Activated CD4-positive, alpha-beta T cell treated with anti-CD3 and anti-CD28 coated beads, Interleukin-2, Interleukin-4, amounts not matched to agents 100 ng/mL and 50 ng/mL, durations not matched to agents 16 hours and 8 hours (primary cell): ENCODE measurements around the gene MAN1C1.

ENCODE experiments used
- DNase-seq: peaks from one replicate; pipeline ENCODE4 v3.0.0-alpha.2; 2020; ENCODE audit warnings: low spot score

MAN1C1 gene

DNA sequence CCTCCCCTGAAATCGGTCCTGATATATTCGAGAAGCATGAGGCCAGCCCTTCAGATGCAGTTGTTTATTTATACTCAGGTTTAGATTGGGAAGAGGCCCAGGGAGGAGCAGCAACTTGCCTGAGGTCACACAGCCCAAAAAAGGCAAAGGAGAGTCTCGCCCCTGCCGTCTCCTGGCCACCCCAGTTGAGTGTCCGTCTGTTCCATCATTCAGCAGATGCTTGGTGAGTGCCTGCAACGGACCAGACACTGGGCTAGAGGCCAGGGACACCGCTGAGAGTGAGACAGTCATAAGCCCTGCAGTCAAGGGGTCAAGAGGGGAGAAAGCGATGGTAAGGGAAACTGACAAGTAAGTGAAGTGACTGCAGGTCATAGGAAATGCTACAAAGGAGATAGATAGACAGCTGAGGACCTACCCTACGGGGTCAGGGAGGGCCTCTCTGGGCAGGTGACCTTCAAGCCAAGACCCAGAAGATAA lies 168.0 kb downstream of the MAN1C1 start:
- DNase-seq = no peak

DNA sequence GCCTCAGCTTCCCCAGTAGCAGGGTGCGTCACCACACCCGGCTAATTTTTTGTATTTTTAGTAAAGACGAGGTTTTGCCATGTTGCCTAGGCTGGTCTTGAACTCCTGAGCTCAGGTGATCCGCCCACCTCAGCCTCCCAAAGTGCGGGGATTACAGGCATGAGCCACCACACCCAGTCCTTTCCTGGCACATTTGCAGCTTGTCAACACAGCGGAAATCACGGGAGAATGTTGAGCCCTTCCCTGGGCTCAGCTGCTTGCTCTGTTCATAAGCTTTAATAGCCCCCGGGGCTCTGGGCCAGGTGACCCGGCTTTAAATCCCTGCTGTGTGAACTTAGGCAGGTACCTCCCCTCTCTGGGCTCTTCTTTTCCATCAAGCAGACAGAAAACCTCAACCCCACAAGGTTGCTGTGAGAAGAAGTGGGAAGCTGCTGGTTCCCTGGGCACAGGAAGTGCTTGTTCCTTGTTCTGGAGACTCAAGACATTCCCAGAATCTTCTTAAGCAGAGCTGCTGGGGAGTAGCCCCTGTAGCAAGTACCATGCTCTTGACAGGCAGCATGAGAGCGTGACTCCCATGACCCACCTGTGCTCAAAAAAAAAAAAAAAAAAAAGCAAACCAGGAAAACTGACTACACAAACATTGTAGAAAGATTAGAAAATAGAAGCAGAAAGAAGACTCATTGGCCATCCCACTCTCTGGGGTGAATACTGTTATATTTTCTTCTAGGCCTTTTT lies 168.9 kb downstream of the MAN1C1 start:
- DNase-seq = no peak

DNA sequence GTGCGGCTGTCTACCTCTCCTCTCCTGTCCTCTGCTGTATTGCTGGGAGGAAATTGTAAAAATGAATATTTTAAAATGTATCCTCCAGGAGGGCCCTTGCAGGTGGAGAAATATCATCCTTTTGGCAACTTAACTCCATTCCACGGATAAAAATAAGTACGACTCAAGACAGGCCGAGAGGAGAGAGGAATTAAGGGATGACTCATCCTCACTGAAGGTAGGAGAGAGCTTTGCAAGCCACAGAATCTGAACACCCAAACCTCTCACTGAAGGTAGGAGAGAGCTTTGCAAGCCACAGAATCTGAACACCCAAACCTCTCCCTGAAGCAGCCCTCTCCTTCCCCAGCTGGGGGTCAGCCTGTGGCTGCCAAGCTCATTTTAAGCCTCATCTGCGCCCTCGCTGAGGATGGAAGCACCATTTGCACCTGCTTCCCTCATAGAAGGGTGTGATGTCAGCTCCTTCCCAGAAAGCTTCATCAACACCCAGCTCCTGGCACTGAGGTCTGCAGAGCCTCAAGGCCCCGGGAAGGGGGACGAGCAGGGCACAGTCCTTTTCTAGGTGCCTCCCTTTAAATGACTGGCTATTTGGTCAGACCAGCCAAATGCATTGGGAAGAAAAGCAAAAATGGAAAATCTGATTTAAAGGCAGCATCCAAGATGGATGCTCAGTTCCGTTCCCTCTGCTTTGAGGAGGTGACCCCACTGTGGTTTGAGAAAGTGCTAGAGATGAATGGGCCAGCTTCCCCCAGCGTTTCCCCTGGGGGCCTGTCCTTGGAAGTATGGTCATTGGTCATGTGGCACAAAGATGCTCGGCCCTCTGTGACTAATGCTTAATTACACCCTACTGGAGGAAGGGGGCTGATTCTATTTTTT lies 170.5 kb downstream of the MAN1C1 start:
- DNase-seq = no peak

DNA sequence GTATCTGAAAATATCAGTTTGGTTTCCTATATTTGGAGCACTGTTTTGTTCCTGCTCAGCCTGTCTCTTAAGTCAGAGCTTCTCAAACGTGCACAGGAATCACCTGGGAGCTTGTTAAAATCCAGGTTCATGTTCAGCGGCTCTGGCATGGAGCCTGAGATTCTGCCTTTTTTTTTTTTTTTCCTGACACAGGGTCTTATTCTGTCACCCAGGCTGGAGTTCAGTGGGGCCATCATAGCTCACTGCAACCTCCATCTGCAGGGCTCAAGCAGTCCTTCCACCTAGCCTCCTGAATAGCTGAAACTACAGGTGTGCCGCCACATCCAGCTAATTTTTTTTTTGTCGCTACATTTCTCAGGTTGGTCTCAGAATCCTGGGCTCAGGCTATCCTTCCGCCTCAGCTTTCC lies 171.2 kb downstream of the MAN1C1 start:
- no peak for DNase-seq

DNA sequence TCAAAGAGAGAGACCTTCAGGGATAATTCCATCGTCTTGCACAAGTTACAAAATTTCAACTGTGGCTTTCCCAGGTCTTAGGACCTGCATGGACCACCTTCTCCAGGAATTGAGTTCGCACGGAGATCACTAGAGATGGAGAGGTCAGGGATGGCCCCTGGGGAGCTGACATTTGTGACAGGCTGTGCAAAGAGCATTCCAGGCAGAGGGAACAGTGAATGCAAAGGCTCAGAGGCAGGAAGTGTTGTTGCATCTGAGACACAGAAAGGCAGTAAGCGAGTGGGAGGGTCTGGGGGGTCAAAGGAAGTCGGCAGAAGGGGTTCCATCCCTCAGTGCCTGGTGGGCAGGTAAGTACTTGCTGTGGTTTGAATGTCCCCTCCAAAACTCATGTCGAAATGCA lies 173.9 kb downstream of the MAN1C1 start:
- no peak for DNase-seq

DNA sequence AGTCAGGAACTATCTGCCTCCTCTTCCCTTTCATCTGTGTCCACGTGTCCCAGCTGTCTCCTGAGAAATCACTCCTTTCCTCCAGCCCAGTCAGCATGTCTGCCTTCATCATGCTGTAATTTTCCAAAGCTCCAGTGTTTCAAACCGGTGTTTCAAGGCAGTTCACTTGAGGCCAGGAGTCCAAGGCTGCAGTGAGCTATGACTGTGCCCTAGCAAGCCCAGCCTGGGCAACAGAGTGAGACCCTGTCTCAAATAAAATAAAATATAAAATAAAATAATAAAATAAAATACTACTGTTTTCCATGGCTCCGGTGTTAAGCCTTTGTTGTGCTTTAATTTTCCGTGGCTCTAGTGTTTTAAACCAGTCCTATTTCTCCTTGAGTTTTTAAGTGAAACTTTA lies 175.5 kb downstream of the MAN1C1 start:
- no peak for DNase-seq

DNA sequence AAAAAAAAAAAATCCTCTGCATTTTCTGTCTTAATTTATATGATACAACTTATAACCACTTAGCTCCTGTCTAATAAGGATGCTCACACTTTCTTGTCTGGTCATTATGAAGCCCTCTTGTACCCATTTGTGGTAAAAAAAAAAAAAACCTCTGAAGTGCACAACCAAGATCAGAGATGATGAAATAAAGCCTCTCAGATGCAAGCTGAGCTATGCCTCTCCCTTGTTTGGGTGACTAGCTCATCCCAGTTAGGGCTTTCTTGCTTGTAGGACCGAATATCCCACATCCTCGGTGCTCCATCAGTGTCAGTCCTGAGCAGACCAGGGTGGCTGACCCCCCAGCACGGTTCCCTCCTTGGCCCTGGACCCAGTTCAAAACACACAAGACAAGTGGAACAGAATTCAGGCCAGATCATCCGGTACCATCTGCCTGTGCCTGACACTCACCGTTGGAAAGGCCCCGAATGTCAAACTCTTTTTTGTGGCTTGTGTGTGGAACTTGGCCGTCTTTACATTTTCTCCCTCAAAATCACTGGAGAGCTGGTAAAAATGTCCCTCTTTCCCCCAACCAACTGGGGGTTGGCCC lies 177.1 kb downstream of the MAN1C1 start:
- DNase-seq = no peak

DNA sequence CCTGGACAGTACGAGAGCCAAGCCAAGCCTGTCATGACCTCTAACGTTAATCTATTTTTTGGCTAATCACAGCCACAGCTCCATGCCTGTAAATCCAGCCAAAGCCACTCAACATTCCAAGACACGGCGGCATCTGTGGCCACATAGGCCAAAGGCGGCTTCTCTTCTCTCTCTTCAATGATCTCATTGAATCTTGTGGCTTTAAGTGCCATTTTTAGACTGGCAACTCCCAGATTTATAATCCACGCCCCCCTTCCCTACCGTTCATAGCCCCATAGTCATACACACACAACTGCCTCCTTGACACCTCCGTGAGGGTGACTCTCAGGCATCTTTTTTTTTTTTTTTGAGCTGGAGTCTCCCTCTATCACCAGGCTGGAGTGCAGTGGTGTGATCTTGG lies 177.7 kb downstream of the MAN1C1 start:
- no peak for DNase-seq

DNA sequence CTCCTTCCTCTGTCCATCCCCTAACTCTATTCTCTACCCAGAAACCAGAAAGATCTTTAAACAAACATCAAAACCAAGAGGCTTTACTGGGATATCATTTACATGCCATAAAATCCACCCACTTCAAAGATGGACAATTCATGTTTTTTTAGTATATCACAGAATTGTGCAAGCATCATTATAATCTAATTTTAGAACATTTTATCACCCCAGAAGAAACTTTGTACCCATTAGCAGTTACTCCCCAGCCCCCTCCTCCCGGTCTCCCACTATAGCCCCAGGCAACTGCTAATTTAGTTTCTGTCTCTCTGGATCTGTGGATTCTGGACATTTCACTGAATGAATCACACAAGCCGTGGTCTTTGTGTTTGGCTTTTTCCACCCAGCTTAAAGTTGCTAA lies 178.6 kb downstream of the MAN1C1 start:
- no peak for DNase-seq

DNA sequence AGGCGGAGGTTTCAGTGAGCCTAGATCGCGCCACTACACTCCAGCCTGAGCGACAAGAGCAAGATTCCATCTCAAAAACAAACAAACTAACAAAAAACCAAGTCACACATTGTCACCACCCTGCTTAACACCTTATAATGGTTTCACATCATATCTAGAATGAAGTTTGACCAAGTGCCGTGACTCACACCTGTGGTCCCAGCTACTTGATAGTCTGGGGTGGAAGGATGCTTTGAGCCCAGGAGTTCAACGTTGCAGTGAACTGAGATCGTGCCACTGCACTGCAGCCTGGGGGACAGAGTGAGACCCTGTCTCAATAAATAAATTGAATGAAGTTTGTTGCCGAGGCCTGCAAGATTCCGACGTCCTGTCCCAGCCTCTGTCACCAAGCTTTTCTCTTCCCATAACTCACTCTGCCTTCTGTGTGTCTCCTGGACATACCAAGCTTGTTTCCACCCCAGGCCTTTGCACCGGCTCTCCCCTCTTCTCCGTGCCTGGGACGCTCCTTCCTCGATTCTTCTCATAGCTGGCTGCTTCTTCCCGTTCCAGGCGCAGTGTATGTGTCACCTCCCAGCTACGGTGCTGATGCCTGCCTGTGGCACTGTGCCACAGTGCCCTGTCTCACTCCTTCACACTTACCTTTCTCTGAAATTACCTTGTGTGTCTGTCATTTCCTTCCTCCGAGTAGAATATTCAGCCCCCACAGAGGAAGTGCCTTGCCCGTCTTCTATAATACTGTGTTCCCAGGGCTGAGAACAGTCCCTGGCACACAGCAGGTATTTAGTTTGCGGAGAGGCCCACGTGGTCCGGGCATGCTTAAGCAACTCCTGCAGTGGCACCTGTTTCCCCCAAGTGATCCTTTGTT lies 179.6 kb downstream of the MAN1C1 start:
- DNase-seq = no peak

DNA sequence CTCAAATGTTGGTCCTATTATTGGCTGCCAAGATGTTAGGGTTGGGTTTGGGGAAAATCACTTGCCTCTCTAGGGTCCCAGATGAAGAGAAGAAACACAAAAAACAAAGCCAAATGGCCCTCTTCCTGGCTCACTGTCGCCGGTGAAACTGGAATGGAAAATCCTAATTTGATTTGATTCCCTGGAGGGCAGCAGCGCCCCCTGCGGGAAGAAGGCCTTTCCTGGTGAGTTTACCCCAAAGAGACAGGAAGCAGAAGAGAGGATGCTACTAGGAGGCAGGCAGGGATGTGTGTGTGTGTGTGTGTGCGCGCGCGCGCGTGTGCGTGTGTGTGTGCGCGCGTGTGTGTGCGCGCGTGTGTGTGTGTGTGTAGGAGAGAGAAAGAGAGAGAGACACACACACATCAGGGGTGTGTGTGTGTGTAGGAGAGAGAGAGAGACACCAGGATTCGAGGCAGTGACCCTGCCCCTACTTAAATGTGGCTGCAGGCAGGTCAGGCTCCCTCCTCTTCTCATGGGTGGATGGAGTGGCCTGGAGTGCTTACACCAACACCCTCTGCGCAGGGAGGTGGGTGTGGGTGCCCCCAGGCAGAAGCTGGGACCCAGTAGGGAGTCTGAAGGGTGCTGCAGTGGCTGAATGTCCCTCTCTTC lies 180.3 kb downstream of the MAN1C1 start:
- DNase-seq = peak; percentile 69

DNA sequence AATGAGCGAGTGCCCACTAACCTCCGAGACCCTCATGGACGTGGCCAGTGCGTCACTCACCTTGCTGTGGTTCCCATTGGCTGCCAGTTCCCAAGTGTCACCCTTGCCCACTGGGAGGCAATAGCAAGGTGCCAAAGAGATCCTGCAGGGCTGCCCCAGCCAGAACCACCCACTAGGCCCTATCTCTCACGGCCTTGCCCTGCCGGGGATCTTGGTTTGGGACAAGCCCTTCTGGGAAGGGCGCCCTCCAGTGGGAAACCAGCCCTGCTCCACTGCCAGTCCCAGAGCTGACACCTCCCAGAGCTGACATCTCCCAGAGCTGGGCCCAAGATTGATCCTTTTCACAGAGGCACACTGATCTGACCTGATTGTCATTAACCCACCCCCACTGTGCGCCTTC lies 181.3 kb downstream of the MAN1C1 start:
- no peak for DNase-seq

DNA sequence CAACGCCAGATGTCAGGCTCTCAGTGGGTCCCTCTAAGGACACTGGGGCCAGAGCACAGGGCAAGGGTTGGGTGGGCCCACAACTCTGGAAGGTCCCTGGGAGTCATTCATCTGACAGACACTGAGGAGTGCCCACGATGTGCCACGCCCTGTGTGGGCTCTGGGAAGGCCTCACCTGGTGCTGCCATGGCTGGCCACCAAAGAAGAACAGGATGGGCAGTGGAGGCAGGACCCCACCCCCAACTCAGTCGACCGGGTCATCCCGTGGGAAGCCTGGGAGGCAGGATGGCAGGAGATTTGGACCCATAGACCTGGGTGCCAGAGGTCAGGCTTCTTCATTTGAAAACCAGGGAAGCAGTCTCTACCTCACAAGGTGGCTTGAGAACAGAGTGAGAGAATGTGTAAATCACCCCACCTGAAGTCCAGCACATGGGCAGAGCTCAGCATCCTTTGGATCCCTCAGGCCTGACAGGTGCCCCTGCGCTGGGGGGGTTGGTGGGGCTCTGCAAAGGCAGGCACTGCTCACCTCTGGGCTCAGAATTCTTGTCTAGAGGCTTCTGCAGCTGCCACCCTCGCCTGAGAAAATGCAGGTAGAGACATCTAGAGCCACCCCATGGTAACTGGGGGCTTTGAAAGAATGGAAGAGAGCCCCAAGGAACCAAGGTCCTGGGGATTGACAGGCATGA lies 182.2 kb downstream of the MAN1C1 start:
- no peak for DNase-seq

DNA sequence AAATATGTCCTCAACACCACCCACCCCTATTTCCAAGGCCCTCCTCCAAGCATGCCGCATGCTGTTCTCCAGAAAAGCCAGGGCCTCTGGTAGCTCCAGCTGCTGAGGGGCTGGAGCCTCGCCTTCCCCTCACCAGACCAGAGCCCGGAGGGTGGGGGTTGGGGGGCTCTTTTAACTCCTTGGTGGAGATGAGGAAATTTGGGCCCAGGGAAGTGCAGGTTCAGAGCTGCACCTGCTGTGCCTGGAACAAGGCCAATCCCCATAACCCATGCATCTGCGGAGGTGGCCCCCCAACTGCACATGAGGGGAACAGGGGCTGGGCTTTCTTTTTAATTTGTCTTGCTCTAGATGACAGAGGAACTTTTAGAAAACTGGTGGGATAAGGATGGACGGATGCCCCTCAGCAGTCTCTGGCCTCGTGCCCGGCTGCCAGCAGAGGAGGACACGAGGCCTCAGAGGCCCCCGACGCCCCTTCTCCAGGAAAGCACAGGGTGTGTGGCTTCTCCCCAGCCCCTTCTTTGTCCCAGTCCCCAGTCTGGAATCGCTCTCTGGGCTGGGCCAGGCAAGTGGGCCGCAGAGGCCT lies 182.9 kb downstream of the MAN1C1 start:
- no peak for DNase-seq

DNA sequence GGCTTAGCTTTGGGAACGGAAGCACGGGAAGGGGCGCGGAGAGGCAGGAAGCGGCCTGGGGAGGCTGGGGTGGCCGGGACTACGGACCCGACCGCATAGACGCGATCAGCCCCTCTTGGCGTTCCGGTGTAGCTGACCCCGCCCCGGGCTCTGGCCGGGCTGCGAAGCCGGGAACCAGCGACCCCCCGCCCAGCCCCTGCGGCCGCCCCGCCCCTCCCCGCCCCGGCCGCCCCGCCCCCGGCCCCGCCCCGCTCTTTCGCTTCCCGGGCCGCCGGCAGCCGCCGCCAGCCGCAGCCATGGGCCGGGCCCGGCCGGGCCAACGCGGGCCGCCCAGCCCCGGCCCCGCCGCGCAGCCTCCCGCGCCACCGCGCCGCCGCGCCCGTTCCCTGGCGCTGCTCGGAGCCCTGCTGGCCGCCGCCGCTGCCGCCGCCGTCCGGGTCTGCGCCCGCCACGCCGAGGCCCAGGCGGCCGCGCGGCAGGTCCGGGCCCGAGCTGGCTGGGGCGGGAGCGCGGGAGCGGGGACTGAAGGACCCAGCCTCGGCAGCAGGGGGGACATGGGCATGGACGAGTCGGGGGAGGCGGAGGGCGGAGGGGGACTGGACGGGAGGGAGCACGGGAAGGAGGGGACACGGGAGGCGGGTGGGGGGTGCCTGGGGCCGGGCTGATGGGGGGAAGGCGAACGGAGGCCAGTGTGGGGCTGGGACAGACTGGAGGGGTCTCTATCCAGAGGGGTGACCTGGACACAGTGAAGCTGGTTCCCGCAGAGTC lies 183.5 kb downstream of the MAN1C1 start, which contains the start of gene SELENON:
Gene SELENON (plus strand): TSS at position 259 of the 768 bp plus-strand sequence. CDS start 38 bp downstream, at position 297.
- DNase-seq = no peak

DNA sequence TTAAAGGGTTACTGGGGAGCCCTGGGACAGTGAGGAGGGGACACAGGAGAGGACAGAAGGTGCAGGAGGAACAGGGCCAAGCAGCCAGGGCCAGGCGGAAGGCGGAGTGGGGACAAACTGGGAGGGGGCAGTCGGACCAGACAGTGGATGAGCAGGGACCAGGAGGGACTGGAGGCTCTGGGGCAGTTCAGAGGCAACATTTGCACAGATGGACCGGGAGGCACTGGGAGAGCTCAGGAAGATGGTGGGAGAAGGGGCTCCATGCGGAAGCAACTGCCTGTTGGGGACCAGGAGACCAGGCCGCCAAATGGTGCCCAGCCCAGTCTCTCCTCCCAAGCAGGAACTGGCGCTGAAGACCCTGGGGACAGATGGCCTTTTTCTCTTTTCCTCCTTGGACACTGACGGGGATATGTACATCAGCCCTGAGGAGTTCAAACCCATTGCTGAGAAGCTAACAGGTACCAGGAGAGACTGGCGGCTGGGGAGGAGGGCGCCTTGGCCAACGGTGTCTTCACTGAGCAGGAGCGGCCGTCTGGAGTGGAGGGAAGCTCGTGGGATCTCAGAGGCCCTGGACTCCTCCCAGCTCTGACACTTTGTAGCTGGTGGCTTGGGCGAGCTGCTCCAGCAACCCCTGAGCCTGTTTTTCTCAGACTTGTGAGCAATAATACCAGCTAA lies 184.2 kb downstream of the MAN1C1 start:
- no peak for DNase-seq

DNA sequence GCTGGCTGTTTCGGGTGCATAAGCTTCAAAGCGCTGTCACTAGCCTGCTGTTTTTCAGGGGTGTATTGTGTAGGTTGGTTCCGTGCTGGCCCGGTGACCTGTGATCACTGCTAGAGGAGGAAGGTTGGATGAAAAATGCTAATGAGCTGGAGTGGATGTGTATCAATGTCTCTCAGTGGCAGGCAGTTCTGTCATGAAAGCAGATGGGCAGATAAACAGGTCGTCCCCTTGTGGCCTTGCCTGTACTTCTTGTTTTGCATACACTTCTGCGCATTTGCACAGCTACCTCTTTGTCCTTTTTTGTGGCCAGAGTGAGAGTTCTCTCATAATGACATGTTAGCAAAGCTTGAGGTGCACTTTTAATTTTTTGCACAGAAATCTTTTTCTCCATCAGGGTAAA lies 186.3 kb downstream of the MAN1C1 start:
- DNase-seq = no peak

DNA sequence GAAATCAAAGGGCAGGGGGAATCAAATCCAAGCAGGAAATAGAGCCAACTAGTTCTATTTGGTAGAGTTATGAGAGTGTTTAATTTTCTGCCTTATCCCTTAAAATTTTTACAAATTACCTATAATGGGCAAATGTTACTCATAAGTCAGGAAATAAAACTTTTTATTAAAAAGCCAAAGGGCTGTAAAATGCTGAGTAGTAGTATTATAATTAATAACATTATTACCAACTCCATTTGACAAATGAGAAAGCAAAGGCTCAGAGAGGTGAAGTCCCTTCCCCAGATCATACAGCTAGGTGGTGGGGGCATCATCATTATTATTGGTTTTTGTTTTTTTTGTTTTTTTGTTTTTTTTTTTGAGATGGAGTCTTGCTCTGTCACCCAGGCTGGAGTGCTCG lies 186.8 kb downstream of the MAN1C1 start:
- DNase-seq = no peak
